ENCODE data around the gene OR6N1.

GRCh38 chr1:158720620-158721019 is 51.4 kb downstream of the OR6N1 start, which contains the start of gene OR6K3:
- TF ChIP-seq CTCF (conservative IDR thresholded peaks at IDR 0.05; ENCODE audit: low read depth, low read length) (no peak), SMC3 (IDR thresholded peaks at IDR 0.05; ENCODE audit: low read depth, low read length) (no peak), USF2 (IDR thresholded peaks at IDR 0.05; ENCODE audit: low read depth, low read length) (no peak), MXI1 (IDR thresholded peaks at IDR 0.05; ENCODE audit: borderline replicate concordance, low read depth, low read length) (no peak), ELK1 (IDR thresholded peaks at IDR 0.05; ENCODE audit: borderline replicate concordance, low read depth, low read length) (no peak), NFE2L2 (IDR thresholded peaks at IDR 0.05; ENCODE audit: low read depth, low read length) (no peak), FOS (IDR thresholded peaks at IDR 0.05; ENCODE audit: low read depth, low read length) (no peak)
